ENCODE results near the gene AFTPH.

AFTPH gene

DNA sequence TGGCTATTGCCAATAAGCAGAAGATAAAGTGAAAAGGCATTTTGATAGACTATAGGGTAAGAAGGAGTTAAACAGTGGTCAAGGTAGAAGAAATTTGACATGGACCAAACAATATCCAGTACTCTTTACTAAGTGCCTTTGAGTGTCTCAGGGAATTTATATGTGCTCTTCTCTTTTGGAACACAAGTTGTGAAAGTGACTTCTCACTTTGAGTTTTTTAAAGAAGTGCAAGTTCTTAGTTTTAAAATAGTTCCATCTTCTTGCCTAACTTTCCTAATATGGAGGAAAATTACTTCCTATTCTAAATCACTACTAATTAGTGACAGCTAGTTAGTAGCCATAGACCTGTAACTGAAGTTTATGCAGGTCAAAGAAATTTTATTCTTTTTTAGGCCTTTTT, 63.4 kb downstream of the AFTPH start:
- no peaks in the 10 kb centered on the region for H3K9me3 ChIP-seq (ENCODE audit: control insufficient read depth, insufficient read depth, low read length)
- H4K20me1 ChIP-seq (ENCODE audit: control insufficient read depth, insufficient read depth, low read depth, low read length), result no peaks in the 10 kb centered on the region
- H3K4me1 ChIP-seq (ENCODE audit: control insufficient read depth, low read length), result peaks cover 19% of the 10 kb centered on the region
- H3K27ac ChIP-seq (ENCODE audit: low read depth, low read length), result no peak overlapping the region
- H3K9me2 ChIP-seq (replicated peaks; ENCODE audit: control insufficient read depth, low read length), result no peaks in the 10 kb centered on the region
- no peaks in the 10 kb centered on the region for H3K79me2 ChIP-seq (ENCODE audit: control insufficient read depth, low read length)
- no peak for TF ChIP-seq EZH2phosphoT487 (IDR thresholded peaks at IDR 0.05; ENCODE audit: borderline replicate concordance, low read length)
- TF ChIP-seq, protein P1, sequence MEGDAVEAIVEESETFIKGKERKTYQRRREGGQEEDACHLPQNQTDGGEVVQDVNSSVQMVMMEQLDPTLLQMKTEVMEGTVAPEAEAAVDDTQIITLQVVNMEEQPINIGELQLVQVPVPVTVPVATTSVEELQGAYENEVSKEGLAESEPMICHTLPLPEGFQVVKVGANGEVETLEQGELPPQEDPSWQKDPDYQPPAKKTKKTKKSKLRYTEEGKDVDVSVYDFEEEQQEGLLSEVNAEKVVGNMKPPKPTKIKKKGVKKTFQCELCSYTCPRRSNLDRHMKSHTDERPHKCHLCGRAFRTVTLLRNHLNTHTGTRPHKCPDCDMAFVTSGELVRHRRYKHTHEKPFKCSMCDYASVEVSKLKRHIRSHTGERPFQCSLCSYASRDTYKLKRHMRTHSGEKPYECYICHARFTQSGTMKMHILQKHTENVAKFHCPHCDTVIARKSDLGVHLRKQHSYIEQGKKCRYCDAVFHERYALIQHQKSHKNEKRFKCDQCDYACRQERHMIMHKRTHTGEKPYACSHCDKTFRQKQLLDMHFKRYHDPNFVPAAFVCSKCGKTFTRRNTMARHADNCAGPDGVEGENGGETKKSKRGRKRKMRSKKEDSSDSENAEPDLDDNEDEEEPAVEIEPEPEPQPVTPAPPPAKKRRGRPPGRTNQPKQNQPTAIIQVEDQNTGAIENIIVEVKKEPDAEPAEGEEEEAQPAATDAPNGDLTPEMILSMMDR (IDR thresholded peaks at IDR 0.05; ENCODE audit: low read depth, low read length, poor library complexity, severe bottlenecking), result no peak
- H3K4me3 ChIP-seq (ENCODE audit: low read length), result no peak overlapping the region
- no peaks in the 10 kb centered on the region for H3K27me3 ChIP-seq (ENCODE audit: control insufficient read depth, low read length)
- H3F3A ChIP-seq (ENCODE audit: control insufficient read depth, insufficient read depth), result peaks cover 10% of the 10 kb centered on the region; the same call in 1 of the 2 replicates
- H3K36me3 ChIP-seq (ENCODE audit: control insufficient read depth, low read length), result peaks cover 58% of the 10 kb centered on the region
- H3K4me2 ChIP-seq (ENCODE audit: low read length), result no peak overlapping the region

DNA sequence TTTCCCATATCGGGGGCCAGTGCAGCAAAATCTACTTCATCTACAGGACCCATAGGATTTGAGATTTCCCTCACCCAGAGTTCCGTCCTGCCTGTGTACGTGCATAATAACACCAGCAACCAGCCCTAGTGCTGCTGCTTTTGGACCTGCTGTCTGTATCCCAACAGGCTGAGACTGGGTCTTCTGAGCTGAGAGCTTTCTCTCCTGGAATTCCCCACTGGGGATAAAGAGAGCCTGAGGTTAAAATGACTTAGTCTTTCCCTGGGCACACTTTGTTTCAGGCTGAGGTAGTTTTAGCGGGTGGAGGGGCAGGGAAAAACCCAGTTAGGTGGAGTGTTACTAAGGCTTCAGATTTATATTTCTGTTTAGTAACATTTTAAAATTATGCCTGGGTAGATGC, 67.1 kb downstream of the AFTPH start:
- Histone ChIP-seq H3K27me3 (ENCODE audit: control insufficient read depth, low read length) (no peaks in the 10 kb centered on the region), H3K36me3 (ENCODE audit: control insufficient read depth, low read length) (peaks cover 51% of the 10 kb centered on the region), H3F3A (ENCODE audit: control insufficient read depth, insufficient read depth) (0 out of 2 replicates have a peak, but pooled peaks cover 9% of the 10 kb centered on the region), H3K4me3 (ENCODE audit: low read length) (no peak overlapping the region), H3K27ac (ENCODE audit: low read depth, low read length) (no peak overlapping the region), H3K79me2 (ENCODE audit: control insufficient read depth, low read length) (no peaks in the 10 kb centered on the region), H4K20me1 (ENCODE audit: control insufficient read depth, insufficient read depth, low read depth, low read length) (no peaks in the 10 kb centered on the region), H3K4me2 (ENCODE audit: low read length) (no peak overlapping the region), H3K9me2 (replicated peaks; ENCODE audit: control insufficient read depth, low read length) (no peaks in the 10 kb centered on the region), H3K4me1 (ENCODE audit: control insufficient read depth, low read length) (peaks cover 13% of the 10 kb centered on the region), H3K9me3 (ENCODE audit: control insufficient read depth, insufficient read depth, low read length) (no peaks in the 10 kb centered on the region)
- TF ChIP-seq, protein P1 (IDR thresholded peaks at IDR 0.05; ENCODE audit: low read depth, low read length, poor library complexity, severe bottlenecking), result no peak
- TF ChIP-seq EZH2phosphoT487 (IDR thresholded peaks at IDR 0.05; ENCODE audit: borderline replicate concordance, low read length), result no peak

DNA sequence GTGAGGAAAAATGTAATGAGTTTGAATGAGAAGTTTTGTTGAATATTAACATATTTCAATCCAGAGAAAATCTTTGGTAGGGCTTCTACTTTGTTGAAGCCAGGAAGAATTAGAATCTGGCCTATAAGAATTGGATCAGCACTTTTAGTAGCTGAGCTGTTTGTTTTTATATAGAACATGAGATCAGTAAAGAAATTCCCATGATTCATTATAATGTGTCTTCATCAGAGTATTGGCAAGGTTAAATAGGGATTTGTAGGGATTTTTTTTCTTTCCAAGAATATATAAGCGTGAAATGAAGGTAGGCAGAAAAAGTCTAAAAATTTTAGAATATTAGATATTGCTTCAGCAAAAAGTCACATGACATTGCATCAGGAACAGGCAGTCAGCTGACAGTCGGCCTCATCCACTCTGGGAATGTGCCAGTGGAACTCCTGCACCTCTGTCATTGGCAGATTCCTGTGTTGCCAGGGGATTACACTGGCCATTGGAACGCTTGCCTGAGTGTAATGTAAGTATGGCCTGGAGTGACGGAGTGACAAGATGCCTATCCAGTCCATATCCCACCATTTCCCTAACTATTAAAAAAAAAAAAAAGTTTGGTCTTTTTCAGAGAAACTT, 69.0 kb downstream of the AFTPH start:
- no peak overlapping the region for H3K4me2 ChIP-seq (ENCODE audit: low read length)
- H3K9me3 ChIP-seq (ENCODE audit: control insufficient read depth, insufficient read depth, low read length), result no peaks in the 10 kb centered on the region
- H3K4me3 ChIP-seq (ENCODE audit: low read length), result no peak overlapping the region
- peaks cover 39% of the 10 kb centered on the region for H3K36me3 ChIP-seq (ENCODE audit: control insufficient read depth, low read length)
- no peak overlapping the region for H3K27ac ChIP-seq (ENCODE audit: low read depth, low read length)
- no peaks in the 10 kb centered on the region for H3K4me1 ChIP-seq (ENCODE audit: control insufficient read depth, low read length)
- no peak for TF ChIP-seq EZH2phosphoT487 (IDR thresholded peaks at IDR 0.05; ENCODE audit: borderline replicate concordance, low read length)
- TF ChIP-seq, protein P1 (IDR thresholded peaks at IDR 0.05; ENCODE audit: low read depth, low read length, poor library complexity, severe bottlenecking), result no peak
- H4K20me1 ChIP-seq (ENCODE audit: control insufficient read depth, insufficient read depth, low read depth, low read length), result no peaks in the 10 kb centered on the region
- H3K9me2 ChIP-seq (replicated peaks; ENCODE audit: control insufficient read depth, low read length), result no peaks in the 10 kb centered on the region
- 0 out of 2 replicates have a peak, but pooled peaks cover 3% of the 10 kb centered on the region for H3F3A ChIP-seq (ENCODE audit: control insufficient read depth, insufficient read depth)
- H3K79me2 ChIP-seq (ENCODE audit: control insufficient read depth, low read length), result no peaks in the 10 kb centered on the region
- no peaks in the 10 kb centered on the region for H3K27me3 ChIP-seq (ENCODE audit: control insufficient read depth, low read length)
